ENCODE measurements around the gene RPL12. TPM values are rescaled to one million over a fixed set of nuclear protein-coding genes. Genes with fewer than 3 reads are reported as not detected.

RPL12 gene
- total RNA-seq, 1 donor from 2014 or later: 4,885 TPM

DNA sequence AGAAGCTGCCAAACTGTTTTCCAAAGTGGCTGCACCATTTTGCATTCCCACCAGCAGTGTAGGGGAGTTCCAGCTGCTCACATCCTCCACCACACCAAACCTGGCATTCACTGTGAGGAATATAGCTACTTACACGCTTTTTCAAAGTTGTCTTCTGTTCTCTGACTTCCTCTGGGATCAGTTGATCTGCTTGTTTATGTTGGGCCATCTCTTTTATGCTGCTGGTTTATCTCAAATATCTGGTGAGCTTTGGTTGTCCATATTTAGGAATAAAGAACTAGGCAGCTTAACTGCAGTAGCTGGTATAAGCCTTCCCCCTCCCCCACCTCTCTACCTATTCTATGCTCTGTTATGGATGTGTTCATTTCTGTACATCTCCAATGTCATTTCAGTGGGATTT, 35.5 kb downstream of the RPL12 start:
- TF ChIP-seq, protein P1, sequence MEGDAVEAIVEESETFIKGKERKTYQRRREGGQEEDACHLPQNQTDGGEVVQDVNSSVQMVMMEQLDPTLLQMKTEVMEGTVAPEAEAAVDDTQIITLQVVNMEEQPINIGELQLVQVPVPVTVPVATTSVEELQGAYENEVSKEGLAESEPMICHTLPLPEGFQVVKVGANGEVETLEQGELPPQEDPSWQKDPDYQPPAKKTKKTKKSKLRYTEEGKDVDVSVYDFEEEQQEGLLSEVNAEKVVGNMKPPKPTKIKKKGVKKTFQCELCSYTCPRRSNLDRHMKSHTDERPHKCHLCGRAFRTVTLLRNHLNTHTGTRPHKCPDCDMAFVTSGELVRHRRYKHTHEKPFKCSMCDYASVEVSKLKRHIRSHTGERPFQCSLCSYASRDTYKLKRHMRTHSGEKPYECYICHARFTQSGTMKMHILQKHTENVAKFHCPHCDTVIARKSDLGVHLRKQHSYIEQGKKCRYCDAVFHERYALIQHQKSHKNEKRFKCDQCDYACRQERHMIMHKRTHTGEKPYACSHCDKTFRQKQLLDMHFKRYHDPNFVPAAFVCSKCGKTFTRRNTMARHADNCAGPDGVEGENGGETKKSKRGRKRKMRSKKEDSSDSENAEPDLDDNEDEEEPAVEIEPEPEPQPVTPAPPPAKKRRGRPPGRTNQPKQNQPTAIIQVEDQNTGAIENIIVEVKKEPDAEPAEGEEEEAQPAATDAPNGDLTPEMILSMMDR (IDR thresholded peaks at IDR 0.05; ENCODE audit: insufficient read depth, low read length, poor library complexity, severe bottlenecking): no peak
- Histone ChIP-seq H3K4me3 (ENCODE audit: low read depth, low read length) (no peak overlapping the region), H3K36me3 (ENCODE audit: control insufficient read depth, insufficient read depth, low read length) (no peaks in the 10 kb centered on the region), H3K27me3 (ENCODE audit: control insufficient read depth, insufficient read depth, low read length) (no peaks in the 10 kb centered on the region)
- DNase-seq (ENCODE audit: low read depth): no peak

DNA sequence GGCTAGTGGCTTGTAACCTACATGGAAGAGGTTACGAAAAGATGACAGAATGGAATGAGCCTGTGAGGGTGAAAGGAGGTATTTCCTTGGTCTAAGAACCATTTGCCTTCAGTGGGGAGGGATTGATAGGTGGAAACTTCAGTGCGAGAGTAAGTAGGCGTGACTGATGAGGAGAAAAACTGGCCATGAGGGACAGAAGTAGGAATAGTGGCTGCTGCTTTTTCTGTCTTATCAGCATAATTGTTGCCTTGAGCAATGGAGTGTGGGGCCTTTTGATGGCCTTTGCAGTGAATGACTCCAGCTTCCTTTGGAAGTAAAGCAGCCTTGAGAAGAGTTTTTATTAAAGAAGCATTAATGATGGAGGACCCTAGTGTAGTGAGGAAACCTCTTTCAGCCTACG, 36.1 kb downstream of the RPL12 start:
- Histone ChIP-seq H3K36me3 (ENCODE audit: control insufficient read depth, insufficient read depth, low read length) (no peaks in the 10 kb centered on the region), H3K4me3 (ENCODE audit: low read depth, low read length) (no peak overlapping the region), H3K27me3 (ENCODE audit: control insufficient read depth, insufficient read depth, low read length) (no peaks in the 10 kb centered on the region)
- no peak for DNase-seq (ENCODE audit: low read depth)
- TF ChIP-seq, protein P1 (IDR thresholded peaks at IDR 0.05; ENCODE audit: insufficient read depth, low read length, poor library complexity, severe bottlenecking): no peak

DNA sequence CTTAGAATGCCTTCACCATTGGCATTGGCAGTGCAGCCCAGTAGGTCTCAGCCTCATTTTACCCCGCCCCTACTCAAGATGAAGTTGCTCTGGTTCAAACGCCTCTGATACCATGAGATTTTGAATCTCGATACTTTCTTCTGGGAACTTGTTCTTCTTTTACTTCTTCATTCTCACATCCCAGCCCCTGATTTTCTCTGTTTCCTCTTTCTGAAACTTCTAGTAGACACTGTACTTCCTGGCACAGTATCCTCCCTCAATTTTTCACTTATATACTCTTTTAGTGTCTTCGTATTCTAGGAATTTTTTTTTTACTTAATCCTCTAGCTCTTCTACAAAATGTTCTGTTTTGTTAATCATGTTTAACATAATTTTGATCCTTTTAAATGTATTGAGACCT, 40.1 kb downstream of the RPL12 start:
- TF ChIP-seq, protein P1 (IDR thresholded peaks at IDR 0.05; ENCODE audit: insufficient read depth, low read length, poor library complexity, severe bottlenecking): no peak
- H3K27me3 ChIP-seq (ENCODE audit: control insufficient read depth, insufficient read depth, low read length): no peaks in the 10 kb centered on the region
- no peak for DNase-seq (ENCODE audit: low read depth)
- H3K4me3 ChIP-seq (ENCODE audit: low read depth, low read length): no peak overlapping the region
- H3K36me3 ChIP-seq (ENCODE audit: control insufficient read depth, insufficient read depth, low read length): no peaks in the 10 kb centered on the region

DNA sequence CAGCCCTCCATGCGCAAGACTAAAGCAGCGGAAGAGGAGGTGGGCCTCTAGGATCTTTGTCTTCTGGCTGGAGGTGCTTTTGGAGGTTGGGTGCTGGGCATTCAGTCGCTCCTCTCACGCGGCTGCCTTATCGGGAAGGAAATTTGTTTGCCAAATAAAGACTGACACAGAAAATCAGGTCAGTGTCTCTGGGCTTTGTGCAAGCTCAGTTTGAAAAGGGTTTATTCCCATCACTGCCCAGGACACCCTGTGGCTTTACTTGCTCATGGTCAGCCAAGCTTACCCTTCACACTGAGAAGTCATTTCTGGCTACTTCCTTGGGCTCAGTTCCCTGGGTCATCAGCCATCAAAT, 43.7 kb downstream of the RPL12 start:
- no peak overlapping the region for H3K4me3 ChIP-seq (ENCODE audit: low read depth, low read length)
- TF ChIP-seq, protein P1 (IDR thresholded peaks at IDR 0.05; ENCODE audit: insufficient read depth, low read length, poor library complexity, severe bottlenecking): no peak
- H3K27me3 ChIP-seq (ENCODE audit: control insufficient read depth, insufficient read depth, low read length): no peaks in the 10 kb centered on the region
- peaks cover 4% of the 10 kb centered on the region for H3K36me3 ChIP-seq (ENCODE audit: control insufficient read depth, insufficient read depth, low read length)
- DNase-seq (ENCODE audit: low read depth): no peak

DNA sequence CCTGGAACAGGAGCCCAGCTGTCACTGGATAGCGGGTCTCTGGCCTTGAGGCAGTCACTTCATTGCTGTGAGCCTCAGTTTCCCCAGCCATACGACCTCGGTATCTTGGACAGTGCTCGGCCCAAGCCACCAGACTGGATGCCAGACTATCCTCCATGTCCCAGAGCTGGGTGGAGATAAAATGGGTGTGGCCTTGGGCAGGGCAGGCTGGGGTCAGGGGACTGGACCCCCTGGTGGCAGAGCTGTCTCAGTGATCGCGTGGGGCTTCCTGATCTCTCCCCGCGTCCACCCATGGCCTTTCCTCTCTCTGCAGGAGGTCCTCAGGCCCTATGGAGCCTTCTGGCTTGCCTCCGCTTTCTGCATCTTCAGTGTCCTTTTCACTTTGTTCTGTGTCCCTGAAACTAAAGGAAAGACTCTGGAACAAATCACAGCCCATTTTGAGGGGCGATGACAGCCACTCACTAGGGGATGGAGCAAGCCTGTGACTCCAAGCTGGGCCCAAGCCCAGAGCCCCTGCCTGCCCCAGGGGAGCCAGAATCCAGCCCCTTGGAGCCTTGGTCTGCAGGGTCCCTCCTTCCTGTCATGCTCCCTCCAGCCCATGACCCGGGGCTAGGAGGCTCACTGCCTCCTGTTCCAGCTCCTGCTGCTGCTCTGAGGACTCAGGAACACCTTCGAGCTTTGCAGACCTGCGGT, 44.3 kb downstream of the RPL12 start:
- TF ChIP-seq, protein P1 (IDR thresholded peaks at IDR 0.05; ENCODE audit: insufficient read depth, low read length, poor library complexity, severe bottlenecking): no peak
- H3K27me3 ChIP-seq (ENCODE audit: control insufficient read depth, insufficient read depth, low read length): no peaks in the 10 kb centered on the region
- peaks cover 4% of the 10 kb centered on the region for H3K36me3 ChIP-seq (ENCODE audit: control insufficient read depth, insufficient read depth, low read length)
- DNase-seq (ENCODE audit: low read depth): no peak
- H3K4me3 ChIP-seq (ENCODE audit: low read depth, low read length): no peak overlapping the region
